HG02678 (cell line): ENCODE measurements around the gene TMEM179.

Experiments used
- ATAC-seq: cut with Tn5 transposase; IDR thresholded peaks from one replicate; pipeline ENCODE4 v1.9.1; 2021; ENCODE audit warnings: mild to moderate bottlenecking, moderate library complexity; ENCODE audit not compliant: unreplicated experiment

Gene TMEM179

DNA sequence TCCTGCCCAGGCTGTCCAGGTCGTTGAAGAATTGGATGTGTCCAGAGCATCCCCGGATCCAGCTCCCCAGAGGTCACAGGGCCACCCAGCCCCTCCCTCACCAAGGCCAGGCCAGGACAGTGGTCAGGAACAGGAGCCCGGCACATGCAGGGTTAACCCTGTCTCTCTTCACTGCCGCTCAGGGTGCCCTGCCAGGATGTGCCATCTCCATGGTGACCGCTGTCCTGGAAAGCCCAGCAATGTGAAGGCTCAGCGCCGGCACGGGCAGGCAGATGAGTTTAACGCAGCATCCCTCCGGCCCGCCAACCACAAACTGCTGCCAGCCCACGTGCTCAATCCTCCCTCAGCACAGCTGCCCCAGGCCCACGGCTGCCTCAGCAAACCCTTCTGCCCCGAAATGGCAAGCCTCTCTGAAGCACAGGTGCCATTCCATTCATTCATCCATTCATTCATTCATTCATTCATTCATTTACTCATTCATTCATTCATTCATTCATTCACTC lies 4.4 kb downstream of the TMEM179 start:
- ATAC-seq, result no peak

DNA sequence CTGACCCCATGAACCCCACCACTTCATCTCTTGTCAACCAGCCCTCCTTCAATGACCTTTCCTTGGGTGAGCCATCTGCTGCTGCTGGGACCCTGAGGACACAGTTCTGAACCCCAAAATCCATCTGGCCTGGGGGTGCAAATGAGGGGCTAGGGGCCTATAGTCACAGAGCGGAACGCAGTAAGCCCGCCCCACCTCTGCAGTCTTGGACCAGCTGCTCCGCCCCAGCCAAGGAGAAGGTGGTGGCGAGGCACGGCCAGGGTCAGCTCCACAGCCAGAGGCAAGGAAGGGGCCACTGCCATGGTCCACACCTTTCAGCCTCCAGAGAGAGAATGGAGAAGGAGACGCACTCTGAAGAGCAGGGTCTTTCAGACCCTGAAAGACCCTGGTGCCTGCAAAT lies 5.1 kb downstream of the TMEM179 start:
- ATAC-seq, result no peak

DNA sequence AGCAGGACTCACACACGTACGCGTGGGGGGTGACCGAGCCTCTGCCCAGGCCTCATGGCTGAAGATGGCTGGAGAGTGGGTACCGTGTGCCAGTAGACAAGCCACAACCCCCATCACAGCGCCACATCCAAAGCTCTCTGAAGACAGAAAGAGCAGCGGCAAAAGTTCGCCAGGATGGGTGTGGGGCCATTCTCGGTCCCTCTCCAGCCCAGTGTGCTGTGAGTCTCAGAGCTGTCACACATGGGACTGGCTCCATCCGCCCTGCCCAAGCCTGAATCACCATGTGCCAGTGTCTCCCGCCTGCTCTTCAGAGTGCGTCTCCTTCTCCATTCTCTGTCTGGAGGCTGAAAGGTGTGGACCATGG lies 5.7 kb downstream of the TMEM179 start:
- no peak for ATAC-seq

DNA sequence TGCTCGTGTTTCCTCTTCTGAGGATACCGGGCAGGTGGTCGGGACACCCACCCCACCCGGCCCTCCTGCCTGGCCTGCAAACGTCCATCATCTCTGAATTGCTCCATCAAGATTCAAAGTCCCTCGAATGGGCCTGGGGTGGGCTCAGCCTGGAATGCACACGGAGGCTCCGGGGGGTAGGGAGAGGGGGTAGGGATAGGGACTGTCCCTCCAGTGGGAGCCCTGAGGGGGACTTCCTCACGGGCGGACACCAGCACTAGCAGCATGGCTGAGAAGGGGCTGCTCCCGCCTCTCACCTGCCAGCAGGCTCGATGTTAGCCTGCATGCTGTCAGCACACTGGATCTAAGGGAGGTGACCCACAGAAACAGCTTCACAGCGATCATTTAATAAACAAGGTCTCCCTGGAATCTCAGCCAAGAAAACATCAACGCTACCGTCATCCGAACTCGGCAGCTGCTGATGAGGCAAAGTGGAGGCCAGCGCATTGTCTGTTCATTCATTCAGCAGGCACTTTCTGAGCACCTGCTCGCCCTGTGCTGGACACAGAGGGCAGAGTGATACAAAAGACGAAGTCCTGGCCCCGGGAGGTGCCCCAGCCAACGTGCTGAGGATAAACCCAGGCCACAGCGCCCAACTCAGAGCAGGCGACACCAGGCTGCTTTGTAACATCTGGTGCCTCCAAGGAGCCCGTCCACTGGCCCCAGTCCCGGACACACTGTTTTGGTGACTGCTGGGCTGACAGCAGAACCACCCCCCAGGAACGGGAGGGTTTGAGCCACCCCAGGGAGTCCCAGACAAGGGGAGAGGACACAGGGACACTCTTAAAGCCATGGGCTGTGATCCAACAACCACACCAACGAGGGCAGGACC lies 6.3 kb downstream of the TMEM179 start:
- no peak for ATAC-seq

DNA sequence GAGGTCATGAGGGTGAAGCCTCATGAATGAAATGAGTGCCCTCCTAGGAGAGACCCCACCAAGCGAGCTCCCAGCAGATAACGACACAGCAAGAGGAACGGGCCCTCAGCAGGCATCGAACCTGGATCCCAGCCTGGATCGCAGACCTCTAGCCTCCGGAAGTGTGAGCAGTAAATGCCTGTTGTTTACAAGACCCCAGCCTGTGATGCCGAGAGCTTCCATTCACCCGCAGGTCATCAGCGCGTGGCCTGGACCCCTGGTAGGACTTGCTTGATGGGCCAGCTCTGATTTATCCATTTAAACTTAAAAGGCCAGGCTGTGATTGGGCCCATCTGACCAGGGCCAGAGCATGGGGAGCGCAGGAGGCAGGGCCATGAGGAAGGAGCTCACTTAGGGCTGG lies 7.0 kb downstream of the TMEM179 start:
- no peak for ATAC-seq

DNA sequence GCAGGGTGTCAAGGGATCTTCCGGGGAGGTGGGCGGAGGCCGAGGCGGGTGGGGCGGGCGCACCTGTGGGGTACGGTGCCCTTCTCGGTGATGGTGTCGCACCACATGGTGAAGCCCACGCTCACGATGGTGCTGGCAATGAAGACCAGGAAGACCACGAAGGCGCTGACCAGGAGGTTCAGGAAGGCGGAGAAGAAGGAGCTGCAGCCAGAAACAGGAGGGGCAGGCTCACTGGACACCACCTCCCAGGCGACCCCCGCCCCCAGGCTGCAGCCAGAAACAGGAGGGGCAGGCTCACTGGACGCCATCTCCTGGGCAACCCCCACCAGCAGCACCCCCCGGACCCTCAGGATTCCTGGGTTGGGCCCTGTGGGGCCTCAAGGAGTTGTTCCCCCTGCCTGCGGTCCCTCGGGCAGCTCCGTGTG lies 7.6 kb downstream of the TMEM179 start:
- ATAC-seq, result no peak

DNA sequence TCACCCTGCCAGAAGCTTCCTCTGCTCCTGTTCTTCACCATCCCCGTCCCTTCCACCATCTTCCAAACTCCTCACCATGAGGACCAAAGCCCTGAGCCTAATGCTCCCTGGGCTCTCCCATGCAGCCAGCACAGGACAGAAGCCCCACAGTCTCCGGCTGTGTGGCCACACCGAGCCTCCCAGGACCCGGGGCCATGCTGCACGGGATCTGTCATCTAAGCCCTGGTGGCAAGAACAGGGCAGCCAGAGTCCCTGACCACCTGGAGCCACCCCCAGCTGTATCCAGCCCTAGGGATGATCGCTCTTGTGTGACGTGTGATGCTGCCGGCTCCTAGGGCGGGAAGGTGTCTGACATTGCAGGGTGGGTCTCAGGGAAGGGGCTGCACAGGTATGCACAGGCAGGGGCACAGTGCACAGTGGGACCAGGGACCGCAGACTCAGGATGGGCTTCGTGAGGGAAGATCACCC lies 8.1 kb downstream of the TMEM179 start:
- ATAC-seq, result no peak

DNA sequence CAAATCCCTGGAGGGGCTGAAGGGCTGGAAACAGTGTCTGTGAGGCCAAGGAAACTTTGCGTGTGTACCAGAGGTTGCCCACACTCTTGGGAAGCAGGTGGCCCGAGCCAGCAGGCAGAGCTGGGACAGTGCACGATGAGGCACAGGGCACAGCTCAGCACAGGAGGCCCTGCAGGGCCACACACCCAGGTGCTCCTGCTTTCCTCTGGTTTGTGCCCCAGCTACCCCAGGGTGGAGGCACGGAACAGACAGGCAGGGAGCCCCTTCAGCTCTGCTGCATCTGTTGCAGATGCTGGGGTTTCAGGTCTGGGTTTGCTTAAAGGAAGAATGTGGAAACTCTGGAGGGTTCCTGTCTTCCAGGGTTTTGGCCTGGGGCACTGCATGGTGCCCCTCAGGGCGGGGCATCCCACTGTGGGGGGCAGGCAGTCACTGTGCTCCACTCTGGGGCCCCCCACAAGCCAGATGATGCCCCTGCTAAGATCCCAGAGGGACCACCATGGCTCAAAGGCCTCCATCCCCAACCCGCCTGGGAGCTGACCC lies 8.6 kb downstream of the TMEM179 start:
- ATAC-seq, result no peak

DNA sequence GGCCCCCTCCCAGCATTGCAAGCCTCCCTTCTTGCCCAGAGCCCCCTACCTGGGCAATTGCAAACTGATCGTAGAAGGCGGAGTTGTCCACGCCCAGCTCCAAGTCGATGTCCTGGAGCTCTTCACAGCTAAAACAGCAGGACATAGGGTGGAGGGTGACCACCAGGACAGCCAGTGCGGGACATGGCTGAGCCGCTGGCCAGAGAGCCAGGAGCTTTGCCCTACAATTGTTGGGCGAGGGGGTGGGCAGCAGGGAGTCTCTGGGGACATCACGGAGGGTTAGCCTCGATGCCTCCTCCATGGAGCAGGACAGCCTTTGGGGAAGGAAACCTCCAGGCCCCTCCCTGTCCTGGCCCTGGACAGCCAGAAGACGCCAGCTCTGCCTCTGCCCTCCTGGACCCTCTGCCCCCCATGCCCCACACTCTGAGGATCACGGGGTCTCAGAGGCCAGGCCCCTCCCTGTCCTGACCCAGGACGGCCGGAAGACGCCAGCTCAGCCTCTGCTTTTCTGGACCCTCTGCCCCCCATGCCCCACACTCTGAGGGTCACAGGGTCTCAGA lies 9.4 kb downstream of the TMEM179 start:
- no peak for ATAC-seq

DNA sequence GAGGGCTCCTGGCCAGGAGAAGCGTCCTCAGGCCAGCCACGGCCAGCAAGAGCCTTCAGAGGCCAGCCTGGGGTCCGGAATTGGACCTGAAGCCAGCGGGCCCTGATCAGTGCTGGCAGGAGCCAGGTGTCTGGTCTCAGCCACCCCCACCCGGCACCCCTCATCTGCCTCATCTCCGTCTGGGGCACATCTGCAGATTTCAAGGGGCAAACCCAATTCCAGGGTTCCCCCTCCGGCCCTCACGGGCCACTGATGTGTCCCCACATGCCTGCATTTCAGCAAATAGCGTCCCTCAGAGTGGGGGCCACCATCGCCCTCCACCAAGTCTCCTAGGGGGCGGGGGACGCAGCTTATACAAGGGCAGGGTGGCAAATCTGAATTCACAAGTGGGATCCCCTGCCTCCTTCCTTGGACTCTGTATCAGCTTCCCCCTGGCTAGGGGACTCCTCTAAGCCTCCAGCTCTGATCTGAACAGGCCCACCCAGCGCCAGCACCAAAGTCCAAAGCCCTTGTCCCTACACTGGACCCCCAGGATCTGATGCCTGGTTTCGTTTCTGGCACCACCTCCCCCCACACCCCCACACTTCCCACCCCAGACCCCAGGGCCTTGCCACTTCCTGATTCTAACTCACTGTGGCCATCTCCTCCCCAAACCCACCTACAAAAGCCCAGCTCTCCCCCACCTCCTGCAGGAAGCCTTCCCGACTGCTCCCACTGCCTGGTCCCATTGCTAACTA lies 10.1 kb downstream of the TMEM179 start:
- no peak for ATAC-seq

DNA sequence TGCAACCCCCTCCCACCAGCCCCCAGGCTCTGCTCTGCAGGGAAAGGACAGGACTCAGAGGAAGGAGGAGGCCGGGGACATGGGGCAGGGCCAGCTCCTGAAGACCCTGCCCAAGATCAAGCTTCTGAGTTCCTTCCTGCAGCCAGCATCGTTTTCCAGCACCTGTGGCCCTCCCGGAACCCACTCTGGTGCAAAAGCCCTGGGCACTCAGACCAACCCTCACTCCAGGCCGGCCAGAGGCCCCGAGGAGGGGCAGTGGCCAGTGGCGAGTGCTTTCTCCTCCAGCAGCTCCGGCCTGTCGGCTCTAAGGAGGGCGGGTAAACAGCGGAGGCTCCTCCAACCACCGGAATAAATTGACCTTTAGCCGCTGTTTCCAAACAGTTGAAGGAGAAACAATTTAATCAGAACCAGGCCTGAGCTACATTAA lies 10.8 kb downstream of the TMEM179 start:
- ATAC-seq, result no peak

DNA sequence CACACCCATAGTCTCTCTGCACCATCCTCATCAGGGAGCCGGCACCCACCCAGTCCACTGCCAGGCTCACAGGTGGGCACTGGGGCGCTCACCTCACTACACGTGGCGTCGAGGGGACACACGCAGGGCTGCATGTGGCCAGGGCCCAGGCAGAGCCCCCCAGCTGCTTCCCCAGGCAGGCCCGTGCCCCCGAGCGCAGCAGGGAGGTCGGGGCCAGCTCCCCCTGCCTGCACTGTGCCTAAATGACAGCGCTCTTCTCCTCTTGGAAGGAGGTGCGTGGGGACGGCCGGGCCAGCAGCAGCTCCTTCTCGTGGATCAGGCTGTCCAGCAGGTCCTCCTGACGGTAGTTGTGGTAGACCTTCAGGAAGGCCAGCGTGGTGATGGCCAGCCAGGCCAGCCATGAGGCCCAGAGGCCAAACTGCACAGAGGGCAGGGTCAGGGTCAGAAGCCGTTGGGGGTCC lies 11.3 kb downstream of the TMEM179 start:
- no peak for ATAC-seq

DNA sequence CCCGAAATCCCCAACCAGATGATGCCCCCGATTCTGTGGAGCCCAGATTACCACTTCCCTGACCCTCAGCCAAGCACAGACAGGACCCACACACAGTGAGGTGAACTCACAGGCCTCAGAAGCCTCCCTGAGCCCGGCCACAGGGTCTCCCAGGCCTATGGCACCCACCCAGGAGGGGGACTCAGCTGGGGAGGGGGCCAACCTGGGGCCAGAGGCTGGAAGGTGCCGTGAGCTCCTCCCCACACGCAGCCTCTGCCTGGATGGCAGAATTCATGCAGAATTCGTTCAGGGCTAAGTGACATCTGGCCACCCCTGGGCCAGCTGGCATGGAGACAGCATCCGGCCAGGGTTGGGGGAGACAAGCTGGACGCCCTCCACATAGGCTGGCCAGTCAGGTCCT lies 11.8 kb downstream of the TMEM179 start:
- no peak for ATAC-seq

DNA sequence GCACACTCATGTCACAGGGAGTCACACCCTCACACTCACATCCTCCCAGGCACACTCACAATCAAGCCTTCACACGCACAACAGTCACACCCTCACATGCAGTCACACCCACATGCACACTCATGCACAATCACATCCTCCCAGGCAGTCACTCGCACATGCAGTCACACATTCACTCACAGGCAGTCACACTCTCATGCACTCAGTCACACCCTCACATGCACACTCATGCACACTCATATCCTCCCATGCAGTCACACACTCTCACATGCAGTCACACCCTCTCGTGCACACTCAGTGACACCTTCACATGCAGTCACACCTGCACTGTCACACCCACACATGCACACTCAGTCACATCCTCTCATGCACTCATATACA lies 12.3 kb downstream of the TMEM179 start:
- ATAC-seq, result no peak

DNA sequence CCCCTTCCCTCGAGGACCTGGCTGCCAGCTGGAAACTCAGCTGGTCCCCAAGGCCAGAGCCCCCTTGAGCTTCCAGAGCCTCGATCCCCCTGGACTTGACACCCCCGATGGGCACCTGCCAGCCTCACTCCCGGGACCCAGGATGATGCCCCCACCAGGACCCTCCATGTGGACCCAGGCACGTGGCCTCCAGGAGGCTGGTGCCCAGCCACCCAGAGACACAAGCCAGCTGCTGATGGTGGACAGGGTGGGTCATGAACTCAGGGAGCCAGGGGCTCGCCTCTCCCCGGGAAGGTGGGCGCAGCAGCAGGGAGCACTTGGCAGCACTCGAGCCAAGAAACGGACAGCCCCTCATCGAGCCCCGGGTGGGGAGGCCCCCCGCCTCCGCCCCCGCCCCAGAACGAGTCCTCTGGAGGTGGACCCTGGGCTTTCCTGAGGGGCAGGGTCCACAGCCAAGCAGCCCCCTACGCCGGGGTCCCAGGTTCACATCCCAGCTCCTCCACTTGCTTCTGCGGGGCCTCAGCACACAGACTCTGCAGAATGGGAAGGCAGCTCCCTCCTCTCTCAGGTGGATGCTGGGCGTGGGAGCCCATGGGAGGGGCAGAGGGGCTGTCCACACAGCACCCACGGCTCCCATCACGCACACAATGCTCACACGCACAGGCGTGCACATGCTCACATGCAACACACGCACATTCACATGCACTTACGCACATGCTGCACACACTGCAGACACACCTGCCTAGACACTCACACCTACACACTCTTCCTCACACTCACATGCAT lies 12.9 kb downstream of the TMEM179 start:
- ATAC-seq, result no peak

DNA sequence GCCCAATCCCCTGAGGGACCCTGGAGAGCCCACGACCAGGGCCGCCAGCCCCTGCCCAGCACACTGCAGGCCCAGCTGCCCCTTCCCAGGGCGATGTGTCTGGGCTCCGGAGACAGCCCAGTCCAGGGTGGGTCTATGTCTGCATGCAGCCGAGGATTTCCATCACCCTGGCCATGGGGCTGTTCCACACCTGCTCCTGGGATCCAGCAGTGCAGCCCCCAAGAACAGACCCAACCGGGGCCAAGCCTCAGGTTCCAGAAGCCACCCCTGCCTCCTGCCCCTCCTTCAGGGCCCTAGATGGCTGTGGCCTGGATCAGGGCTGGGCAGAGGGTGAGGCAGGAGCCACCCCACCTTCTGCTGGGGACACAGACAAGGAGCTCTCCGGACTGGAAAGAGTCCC lies 13.5 kb downstream of the TMEM179 start:
- ATAC-seq, result no peak

DNA sequence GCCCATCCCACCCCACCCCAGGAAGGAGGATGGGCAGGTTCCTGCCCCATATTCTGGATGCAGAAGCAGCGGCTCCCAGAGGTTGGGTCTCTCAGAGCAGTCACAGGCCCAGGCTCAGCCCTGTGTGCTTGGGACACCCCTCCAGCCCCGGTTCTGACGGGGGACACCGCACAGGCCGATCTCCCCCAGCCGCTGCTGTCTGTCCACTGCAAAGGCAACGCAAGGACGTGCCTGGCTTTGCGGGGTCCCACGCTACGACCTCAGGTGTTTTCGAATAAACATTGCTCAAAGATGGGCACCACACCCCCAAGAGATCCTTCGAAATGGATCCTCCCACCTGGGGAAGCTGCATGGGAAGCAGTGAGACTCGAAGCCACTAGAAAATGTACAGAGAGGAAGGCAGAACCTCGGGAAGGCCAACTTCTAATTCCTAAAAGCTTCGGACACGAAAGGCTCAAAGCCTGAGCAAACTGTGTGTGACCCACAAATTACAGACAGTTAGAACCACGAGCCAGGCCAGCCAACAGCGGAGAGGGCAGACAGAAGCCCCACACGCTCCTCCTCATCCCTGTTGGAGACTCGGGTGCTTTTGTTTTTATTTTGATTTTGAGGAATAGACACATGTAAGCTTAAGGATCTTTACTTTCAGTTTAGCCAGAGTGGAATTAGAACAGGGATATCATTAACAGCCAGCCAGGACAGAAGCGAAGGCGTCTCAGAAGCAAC lies 14.2 kb downstream of the TMEM179 start:
- ATAC-seq, result no peak

DNA sequence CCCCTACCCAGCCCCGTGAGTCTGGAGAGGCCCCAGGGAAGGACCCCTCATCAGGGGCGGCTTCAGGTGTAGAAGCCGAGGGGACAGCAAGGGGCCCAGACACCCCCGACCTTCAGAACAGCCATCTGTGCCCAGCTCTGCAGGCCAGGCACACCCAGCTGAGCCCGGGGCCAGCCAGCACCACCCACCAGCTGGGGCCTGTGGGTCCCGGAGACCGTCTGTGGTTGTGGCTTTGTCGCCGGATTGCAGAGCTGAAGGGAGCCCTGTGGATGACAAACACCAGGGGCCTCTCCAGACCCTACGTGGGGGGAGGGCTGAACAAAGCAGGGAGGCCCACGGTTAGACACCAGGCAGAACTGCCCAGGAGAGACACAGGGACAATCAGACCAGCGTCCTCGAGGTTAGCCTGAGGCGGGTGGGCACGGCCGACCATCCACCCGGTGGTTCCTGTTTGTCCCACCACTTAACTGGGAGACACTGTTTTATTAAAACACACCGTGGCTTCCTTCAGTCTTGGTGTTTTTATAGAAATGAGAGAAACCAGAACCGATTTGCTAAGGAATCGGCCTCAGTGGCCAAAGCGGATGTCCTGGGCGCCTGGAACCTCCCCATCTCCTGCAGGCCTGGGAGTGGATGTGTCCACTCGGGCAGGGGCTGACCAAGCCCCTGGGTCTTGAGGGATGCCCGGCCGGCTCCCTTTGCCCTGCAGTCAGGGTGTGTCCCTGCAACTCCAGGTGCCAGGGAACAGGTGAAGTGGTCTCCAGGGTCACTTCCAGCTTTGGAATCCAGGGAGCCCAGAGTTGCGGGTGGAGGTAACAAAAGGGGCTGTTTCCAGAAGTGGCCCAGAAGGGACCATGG lies 15.0 kb downstream of the TMEM179 start:
- ATAC-seq, result no peak
